D721Med (cell line): ENCODE measurements around the gene FOSL2.

Experiments used
- DNase-seq: peaks from one replicate; pipeline ENCODE4 v3.0.0; 2011; ENCODE audit warnings: low spot score; ENCODE audit not compliant: insufficient read length
- FAIRE-seq: peaks from 2 replicates; lab custom pipeline; 2011; peaks lifted over from hg19 to GRCh38; lab: Jason Lieb, UNC
- TF ChIP-seq, protein P1 (sequence below): IDR thresholded peaks from 2 replicates; pipeline ENCODE4 v1.5.1; 2012; ENCODE audit warnings: mild to moderate bottlenecking, control low read depth; ENCODE audit not compliant: insufficient read depth; ENCODE audit errors: missing control alignments

Gene FOSL2

DNA sequence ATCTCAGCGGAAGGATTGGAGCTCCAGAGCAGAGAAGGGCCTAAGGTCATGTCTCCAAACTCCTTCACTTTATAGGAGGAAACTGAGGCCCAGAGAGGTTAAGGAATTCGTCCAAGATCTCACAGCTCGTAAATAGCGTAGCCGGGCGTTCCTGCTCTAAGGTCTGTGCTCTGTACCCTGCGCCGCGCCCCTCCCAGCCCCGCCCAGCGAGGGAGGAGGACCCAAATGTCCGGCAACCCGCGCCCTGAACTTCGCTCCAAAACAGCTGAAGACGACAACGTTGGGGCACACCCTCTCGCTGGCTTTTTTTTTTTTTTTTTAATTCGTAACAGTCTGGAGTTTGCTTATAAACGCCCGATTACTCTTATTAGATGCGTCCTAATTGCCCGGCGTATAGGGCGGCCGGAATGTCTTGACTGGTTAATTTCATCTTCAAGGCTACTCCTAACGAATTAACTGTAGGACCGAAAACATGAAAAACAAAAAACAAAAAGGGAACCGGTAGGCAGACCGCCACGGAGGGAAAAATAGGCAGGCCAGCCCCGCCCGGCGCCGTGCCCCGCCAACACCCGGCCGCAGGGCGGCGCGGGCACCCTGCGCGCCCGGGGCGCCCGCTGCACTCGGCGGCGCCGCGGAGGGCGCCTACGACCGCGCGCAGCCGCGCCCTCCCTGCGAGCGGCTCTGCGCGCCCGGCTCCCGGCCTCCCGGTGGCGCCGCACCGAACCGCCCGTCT lies 928 bp upstream of the FOSL2 start:
- TF ChIP-seq, protein P1, sequence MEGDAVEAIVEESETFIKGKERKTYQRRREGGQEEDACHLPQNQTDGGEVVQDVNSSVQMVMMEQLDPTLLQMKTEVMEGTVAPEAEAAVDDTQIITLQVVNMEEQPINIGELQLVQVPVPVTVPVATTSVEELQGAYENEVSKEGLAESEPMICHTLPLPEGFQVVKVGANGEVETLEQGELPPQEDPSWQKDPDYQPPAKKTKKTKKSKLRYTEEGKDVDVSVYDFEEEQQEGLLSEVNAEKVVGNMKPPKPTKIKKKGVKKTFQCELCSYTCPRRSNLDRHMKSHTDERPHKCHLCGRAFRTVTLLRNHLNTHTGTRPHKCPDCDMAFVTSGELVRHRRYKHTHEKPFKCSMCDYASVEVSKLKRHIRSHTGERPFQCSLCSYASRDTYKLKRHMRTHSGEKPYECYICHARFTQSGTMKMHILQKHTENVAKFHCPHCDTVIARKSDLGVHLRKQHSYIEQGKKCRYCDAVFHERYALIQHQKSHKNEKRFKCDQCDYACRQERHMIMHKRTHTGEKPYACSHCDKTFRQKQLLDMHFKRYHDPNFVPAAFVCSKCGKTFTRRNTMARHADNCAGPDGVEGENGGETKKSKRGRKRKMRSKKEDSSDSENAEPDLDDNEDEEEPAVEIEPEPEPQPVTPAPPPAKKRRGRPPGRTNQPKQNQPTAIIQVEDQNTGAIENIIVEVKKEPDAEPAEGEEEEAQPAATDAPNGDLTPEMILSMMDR: no peak
- DNase-seq (no peak), FAIRE-seq (no peak)

DNA sequence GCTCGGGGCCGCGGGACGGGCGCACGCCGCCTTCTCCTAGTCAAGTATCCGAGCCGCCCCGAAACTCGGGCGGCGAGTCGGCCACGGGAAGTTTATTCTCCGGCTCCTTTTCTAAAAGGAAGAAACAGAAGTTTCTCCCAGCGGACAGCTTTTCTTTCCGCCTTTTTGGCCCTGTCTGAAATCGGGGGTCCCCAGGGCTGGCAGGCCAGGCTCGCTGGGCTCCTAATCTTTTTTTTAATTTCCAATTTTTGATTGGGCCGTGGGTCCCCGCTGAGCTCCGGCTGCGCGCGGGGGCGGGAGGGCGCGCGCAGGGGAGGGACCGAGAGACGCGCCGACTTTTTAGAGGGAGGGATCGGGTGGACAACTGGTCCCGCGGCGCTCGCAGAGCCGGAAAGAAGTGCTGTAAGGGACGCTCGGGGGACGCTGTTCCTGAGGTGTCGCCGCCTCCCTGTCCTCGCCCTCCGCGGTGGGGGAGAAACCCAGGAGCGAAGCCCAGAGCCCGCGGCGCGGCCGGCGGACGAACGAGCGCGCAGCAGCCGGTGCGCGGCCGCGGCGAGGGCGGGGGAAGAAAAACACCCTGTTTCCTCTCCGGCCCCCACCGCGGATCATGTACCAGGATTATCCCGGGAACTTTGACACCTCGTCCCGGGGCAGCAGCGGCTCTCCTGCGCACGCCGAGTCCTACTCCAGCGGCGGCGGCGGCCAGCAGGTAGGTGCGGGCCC lies 617 bp downstream of the FOSL2 start:
- DNase-seq (no peak), FAIRE-seq (no peak)
- TF ChIP-seq, protein P1: no peak

DNA sequence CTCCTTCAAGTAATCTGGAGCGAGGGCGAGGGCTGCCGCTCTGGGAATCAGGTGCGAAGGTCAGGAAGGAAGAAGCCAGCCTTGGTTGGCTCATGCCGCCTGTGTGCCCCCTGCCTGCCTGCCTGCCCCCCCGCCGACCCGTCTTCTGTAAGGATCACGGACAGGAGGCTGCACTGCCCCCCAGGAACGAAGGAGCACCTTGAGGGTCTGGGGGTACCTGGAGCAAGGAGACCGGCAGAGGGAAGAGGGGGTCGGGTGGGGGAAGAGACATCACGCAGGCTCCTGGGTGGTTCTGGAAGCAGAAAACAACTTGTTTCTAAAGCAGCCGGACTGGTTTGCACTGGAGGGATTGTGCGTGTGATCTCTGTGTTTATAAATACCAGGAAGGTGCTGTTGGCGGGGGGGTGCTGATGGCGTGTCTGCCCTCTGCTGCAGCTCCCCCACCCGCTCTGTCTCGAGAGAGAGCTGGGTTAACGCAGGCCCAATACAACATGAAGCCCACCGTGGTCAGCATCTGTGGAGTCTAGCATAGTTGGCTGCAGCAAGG lies 1.7 kb downstream of the FOSL2 start:
- no peak for FAIRE-seq
- no peak for DNase-seq
- TF ChIP-seq, protein P1: no peak

DNA sequence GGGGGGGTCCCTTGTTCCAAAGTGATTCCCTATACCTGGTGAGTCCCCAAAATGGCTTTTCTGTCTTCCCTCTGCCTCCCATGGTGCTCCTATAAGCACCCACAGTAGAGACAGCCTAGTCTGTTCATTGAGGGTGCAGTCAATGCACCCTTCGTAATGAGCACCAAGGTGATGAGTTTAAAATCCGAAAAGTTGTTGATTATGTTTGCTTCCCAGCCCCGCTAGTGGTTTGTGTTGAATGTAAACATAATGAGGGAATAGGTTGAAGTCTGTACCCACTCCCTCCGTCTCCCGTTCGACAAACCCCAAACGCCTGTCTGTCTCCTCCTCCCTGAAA lies 2.3 kb downstream of the FOSL2 start:
- no peak for DNase-seq
- no peak for FAIRE-seq
- TF ChIP-seq, protein P1: no peak

DNA sequence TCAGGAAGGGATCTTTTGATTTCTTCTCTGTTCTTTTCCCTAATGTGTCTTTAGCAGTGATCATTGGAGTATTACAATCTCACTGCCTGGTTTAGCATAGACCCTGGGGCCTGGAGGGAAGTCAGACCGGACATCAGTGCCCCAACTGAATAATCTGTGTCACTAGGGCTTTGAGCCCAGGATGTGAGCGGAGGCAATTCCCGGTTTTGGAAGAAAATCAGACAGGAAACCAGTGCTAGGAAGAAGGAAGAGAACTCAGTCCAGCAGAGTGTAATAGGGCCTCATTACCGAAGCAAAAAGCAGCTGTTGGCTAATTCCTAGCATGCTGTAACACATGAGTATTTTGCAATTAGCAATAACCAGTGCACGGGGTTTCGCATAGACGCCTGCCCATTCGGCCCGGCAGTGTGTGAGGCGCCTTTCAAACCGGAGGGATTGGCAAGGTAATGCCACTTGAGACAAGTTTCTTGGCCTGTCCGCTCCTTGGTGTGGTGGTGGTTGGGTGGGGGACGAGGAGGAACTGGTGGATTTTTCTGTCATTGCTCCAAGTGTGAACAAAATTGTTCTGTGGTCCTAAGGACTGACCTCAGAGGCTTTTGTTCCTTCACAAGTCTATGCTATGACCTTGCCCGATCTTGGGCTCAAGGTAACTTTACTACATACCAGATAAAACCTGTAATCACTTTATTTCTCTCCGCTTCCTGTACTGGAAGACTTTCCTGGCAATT lies 2.8 kb downstream of the FOSL2 start:
- TF ChIP-seq, protein P1: no peak
- DNase-seq (no peak), FAIRE-seq (no peak)

DNA sequence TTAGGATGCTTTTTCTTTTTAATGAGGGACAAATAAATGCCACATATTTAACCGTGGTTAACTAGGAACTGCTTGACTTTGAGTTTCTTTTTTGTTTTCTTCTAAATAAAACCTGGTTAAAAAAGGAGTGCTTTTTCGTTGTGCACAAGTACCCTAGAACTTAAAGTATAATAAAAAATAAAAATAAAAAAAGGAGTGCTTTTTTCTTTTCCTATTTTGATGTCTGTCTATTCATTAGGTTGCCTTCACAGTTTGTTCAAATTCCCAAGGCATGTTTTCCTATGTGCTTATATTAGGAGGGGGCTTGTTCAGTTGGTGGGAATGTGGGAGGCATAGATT lies 4.4 kb downstream of the FOSL2 start:
- no peak for FAIRE-seq
- TF ChIP-seq, protein P1: no peak
- DNase-seq: no peak
